Neural progenitor cell (in vitro differentiated cells): Measurements from ENCODE around the gene INSC. TPM values are rescaled to one million over a fixed set of nuclear protein-coding genes. Genes with fewer than 3 reads are reported as not detected.

Source experiments
- DNase-seq: peaks from one replicate; pipeline ENCODE4 v3.0.0-alpha.2; 2016; ENCODE audit warnings: low spot score
- H2AFZ ChIP-seq: fragments of 200-600 bp; sonication (generic); replicated peaks from 2 replicates; pipeline ENCODE4 v1.6.1; 2016; ENCODE audit warnings: antibody characterized with exemption
- H3F3A ChIP-seq: fragments of 200-600 bp; sonication (generic); 2 replicates; pipeline ENCODE4 v1.6.1; 2016; ENCODE audit warnings: antibody characterized with exemption, low read depth
- H3K27ac ChIP-seq: fragments of 200-600 bp; sonication (generic); 2 replicates; pipeline ENCODE4 v1.5.1; 2016; ENCODE audit warnings: mild to moderate bottlenecking
- H3K27me3 ChIP-seq: fragments of 200-600 bp; sonication (generic); 2 replicates; pipeline ENCODE4 v1.6.1; 2016; ENCODE audit warnings: mild to moderate bottlenecking, moderate library complexity
- H3K36me3 ChIP-seq: fragments of 200-600 bp; sonication (generic); 2 replicates; pipeline ENCODE4 v1.5.1; 2016
- H3K4me1 ChIP-seq: fragments of 200-600 bp; sonication (generic); 2 replicates; pipeline ENCODE4 v1.6.1; 2016; ENCODE audit warnings: mixed run types
- H3K4me2 ChIP-seq: fragments of 200-600 bp; sonication (generic); 2 replicates; pipeline ENCODE4 v1.6.1; 2016
- H3K4me3 ChIP-seq: fragments of 200-600 bp; sonication (generic); 2 replicates; pipeline ENCODE4 v1.5.1; 2016
- H3K79me2 ChIP-seq: fragments of 200-600 bp; sonication (generic); 2 replicates; pipeline ENCODE4 v1.6.1; 2016; ENCODE audit warnings: low read depth
- H3K9ac ChIP-seq: fragments of 200-600 bp; sonication (generic); 2 replicates; pipeline ENCODE4 v1.6.1; 2016
- H3K9me3 ChIP-seq: fragments of 200-600 bp; sonication (generic); 2 replicates; pipeline ENCODE4 v1.5.1; 2016; ENCODE audit warnings: low read depth
- H4K20me1 ChIP-seq: fragments of 200-600 bp; sonication (generic); 2 replicates; pipeline ENCODE4 v1.6.1; 2016; ENCODE audit warnings: low read depth
- H3K27ac Mint-ChIP-seq: 3 replicates; pipeline ENCODE4 v1.8.0; 2021; ENCODE audit warnings: mixed read lengths
- H3K27me3 Mint-ChIP-seq: 2 replicates; pipeline ENCODE4 v1.8.0; 2022; ENCODE audit warnings: low read depth, mild to moderate bottlenecking, inconsistent platforms, moderate library complexity, mixed read lengths; ENCODE audit not compliant: insufficient read depth
- H3K36me3 Mint-ChIP-seq: 3 replicates; pipeline ENCODE4 v1.8.0; 2021; ENCODE audit warnings: mixed read lengths
- H3K4me1 Mint-ChIP-seq: 3 replicates; pipeline ENCODE4 v1.8.0; 2021; ENCODE audit warnings: mixed read lengths
- H3K4me3 Mint-ChIP-seq: 3 replicates; pipeline ENCODE4 v1.8.0; 2021; ENCODE audit warnings: mild to moderate bottlenecking, moderate library complexity, mixed read lengths
- H3K9me3 Mint-ChIP-seq: 3 replicates; pipeline ENCODE4 v1.8.0; 2020; ENCODE audit warnings: mixed read lengths
- EZH2 ChIP-seq: fragments of 200-600 bp; sonication (generic); IDR thresholded peaks from 2 replicates; pipeline ENCODE4 v1.6.1; 2017; ENCODE audit warnings: antibody characterized with exemption, mild to moderate bottlenecking, moderate library complexity
- EZH2phosphoT487 ChIP-seq: fragments of 200-600 bp; sonication (generic); IDR thresholded peaks from 2 replicates; pipeline ENCODE4 v1.6.1; 2017; ENCODE audit warnings: antibody characterized with exemption
- total RNA-seq: library from RNA; depleted of rRNA; stranded (reverse); fragments of >200 nt; gene quantifications from 2 replicates; pipeline ENCODE4 v1.2.3, GENCODE V29; 2015; ENCODE audit warnings: low replicate concordance
- TF ChIP-seq, protein P1 (sequence below): fragments of 200-600 bp; sonication (generic); IDR thresholded peaks from 2 replicates; pipeline ENCODE4 v1.5.1; 2017; ENCODE audit warnings: antibody characterized with exemption, mild to moderate bottlenecking

INSC gene
- total RNA-seq, 1 donor from 2014 or later, result 0.09 TPM

DNA sequence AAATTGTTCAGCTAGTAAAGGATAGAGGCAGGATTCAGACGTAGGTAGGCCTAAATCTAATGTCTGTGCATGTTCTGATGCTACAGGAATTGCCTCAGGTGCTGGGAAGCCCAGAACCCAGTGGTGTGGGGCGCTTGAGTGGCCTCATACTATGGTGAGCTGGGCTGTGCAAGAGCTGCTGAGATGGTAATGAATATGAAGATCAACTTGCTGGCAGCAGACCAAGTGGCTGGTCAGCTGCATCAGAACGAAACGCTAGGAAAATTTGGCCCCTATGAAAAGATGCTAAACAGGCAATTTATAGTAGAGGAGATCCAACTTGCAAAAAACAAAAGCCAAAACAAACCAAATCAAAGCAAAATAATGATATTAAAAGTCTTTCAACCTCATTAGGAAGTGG, 102.7 kb downstream of the INSC start:
- Histone ChIP-seq H3K4me1 (no peaks in the 10 kb centered on the region), H3K9ac (no peak overlapping the region), H3K27me3 (no peaks in the 10 kb centered on the region), H3K36me3 (no peaks in the 10 kb centered on the region), H2AFZ (no peak overlapping the region), H3K4me2 (no peak overlapping the region), H4K20me1 (no peaks in the 10 kb centered on the region), H3K79me2 (no peaks in the 10 kb centered on the region), H3F3A (no peaks in the 10 kb centered on the region), H3K27ac (no peak overlapping the region), H3K9me3 (no peaks in the 10 kb centered on the region), H3K4me3 (no peak overlapping the region)
- H3K4me3 Mint-ChIP-seq, result no peak overlapping the region
- no peak for TF ChIP-seq EZH2
- TF ChIP-seq, protein P1, sequence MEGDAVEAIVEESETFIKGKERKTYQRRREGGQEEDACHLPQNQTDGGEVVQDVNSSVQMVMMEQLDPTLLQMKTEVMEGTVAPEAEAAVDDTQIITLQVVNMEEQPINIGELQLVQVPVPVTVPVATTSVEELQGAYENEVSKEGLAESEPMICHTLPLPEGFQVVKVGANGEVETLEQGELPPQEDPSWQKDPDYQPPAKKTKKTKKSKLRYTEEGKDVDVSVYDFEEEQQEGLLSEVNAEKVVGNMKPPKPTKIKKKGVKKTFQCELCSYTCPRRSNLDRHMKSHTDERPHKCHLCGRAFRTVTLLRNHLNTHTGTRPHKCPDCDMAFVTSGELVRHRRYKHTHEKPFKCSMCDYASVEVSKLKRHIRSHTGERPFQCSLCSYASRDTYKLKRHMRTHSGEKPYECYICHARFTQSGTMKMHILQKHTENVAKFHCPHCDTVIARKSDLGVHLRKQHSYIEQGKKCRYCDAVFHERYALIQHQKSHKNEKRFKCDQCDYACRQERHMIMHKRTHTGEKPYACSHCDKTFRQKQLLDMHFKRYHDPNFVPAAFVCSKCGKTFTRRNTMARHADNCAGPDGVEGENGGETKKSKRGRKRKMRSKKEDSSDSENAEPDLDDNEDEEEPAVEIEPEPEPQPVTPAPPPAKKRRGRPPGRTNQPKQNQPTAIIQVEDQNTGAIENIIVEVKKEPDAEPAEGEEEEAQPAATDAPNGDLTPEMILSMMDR, result no peak
- no peak for TF ChIP-seq EZH2phosphoT487
- H3K9me3 Mint-ChIP-seq, result no peaks in the 10 kb centered on the region
- DNase-seq, result no peak
- H3K27me3 Mint-ChIP-seq, result peaks cover 3% of the 10 kb centered on the region
- no peak overlapping the region for H3K27ac Mint-ChIP-seq
- no peaks in the 10 kb centered on the region for H3K36me3 Mint-ChIP-seq
- no peaks in the 10 kb centered on the region for H3K4me1 Mint-ChIP-seq

DNA sequence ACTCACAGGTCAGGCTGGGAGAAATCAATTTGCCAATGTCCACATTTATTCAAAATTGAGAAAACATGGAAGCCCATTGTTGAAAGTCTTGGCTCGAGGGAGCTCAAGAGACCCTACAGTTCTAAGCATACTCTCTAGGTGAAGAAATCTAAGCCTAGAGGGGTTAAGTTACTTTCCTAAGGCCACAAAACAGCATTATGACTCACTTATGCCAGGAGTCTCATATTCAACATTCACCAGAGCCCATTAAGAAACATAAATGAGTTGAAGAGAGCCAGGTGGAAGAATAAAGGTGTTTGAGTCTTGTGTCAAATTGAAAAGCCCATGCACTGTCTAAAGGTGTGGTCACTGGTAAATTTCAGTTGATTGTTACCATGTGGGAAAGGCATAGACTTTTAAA, 108.1 kb downstream of the INSC start:
- no peak overlapping the region for H3K4me3 Mint-ChIP-seq
- no peak for DNase-seq
- TF ChIP-seq EZH2phosphoT487, result no peak
- TF ChIP-seq EZH2, result no peak
- TF ChIP-seq, protein P1, result no peak
- no peak overlapping the region for H3K4me3 ChIP-seq
- H3K4me2 ChIP-seq, result no peak overlapping the region
- H3K27me3 ChIP-seq, result no peaks in the 10 kb centered on the region
- no peaks in the 10 kb centered on the region for H3K9me3 ChIP-seq
- H3K9ac ChIP-seq, result no peak overlapping the region
- no peaks in the 10 kb centered on the region for H3K4me1 ChIP-seq
- H3K27me3 Mint-ChIP-seq, result peaks cover 2% of the 10 kb centered on the region
- H2AFZ ChIP-seq, result no peak overlapping the region
- H3F3A ChIP-seq, result no peaks in the 10 kb centered on the region
- no peaks in the 10 kb centered on the region for H3K4me1 Mint-ChIP-seq
- no peaks in the 10 kb centered on the region for H3K79me2 ChIP-seq
- no peak overlapping the region for H3K27ac Mint-ChIP-seq
- no peaks in the 10 kb centered on the region for H3K36me3 Mint-ChIP-seq
- no peaks in the 10 kb centered on the region for H4K20me1 ChIP-seq
- no peak overlapping the region for H3K27ac ChIP-seq
- no peaks in the 10 kb centered on the region for H3K36me3 ChIP-seq
- H3K9me3 Mint-ChIP-seq, result no peaks in the 10 kb centered on the region

DNA sequence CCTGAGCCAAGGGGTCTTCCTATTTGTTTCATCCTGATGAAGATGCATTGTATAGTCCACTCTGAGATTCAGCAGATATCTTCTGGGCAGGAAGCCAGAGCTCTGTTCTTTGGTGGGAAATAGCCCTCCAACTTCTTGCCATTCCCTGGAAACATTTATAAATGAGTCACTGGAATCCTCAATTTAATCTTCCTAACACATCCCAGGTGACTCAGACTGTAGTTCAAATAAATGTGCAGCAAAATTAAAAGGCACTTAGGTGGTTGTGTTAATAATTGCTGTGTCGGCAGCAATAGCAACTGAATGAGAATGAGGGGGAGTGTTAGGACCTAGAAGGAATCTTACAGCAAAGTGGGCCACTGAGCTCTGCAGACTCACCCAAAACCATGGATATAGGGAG, 108.6 kb downstream of the INSC start:
- Histone ChIP-seq H3K9ac (no peak overlapping the region), H3K36me3 (no peaks in the 10 kb centered on the region), H3K4me2 (no peak overlapping the region), H3K27me3 (no peaks in the 10 kb centered on the region), H2AFZ (no peak overlapping the region), H3K9me3 (no peaks in the 10 kb centered on the region), H3K4me1 (peaks cover 1% of the 10 kb centered on the region), H3K79me2 (no peaks in the 10 kb centered on the region), H3K27ac (no peak overlapping the region), H4K20me1 (no peaks in the 10 kb centered on the region), H3F3A (no peaks in the 10 kb centered on the region), H3K4me3 (no peak overlapping the region)
- no peaks in the 10 kb centered on the region for H3K4me1 Mint-ChIP-seq
- no peaks in the 10 kb centered on the region for H3K9me3 Mint-ChIP-seq
- H3K27ac Mint-ChIP-seq, result no peak overlapping the region
- no peaks in the 10 kb centered on the region for H3K36me3 Mint-ChIP-seq
- TF ChIP-seq, protein P1, result no peak
- TF ChIP-seq EZH2phosphoT487 (no peak), EZH2 (no peak)
- no peak overlapping the region for H3K4me3 Mint-ChIP-seq
- H3K27me3 Mint-ChIP-seq, result peaks cover 2% of the 10 kb centered on the region
- DNase-seq, result no peak

DNA sequence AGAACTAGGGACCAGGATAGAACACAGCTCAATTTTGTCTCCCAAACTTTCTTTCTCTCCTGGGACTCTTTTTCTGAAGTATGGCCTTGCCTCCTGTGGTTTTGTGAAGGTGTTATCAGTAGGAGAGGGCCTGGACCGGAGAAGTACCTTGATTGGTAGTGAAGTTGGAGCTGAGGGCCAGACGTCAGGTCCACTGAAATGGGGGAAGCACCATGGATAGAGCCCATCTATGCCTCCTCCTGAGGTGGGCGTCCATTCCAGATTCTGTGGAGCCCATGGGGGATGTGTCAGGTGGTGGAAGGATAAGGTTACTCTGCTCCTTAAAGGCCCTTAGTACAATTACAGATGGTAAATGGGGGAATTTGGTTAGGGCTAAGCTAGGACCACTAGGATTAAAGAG, 109.7 kb downstream of the INSC start:
- peaks cover 3% of the 10 kb centered on the region for H3K4me1 ChIP-seq
- no peaks in the 10 kb centered on the region for H3K79me2 ChIP-seq
- no peaks in the 10 kb centered on the region for H3K27me3 ChIP-seq
- no peaks in the 10 kb centered on the region for H3F3A ChIP-seq
- Mint-ChIP-seq H3K9me3 (no peaks in the 10 kb centered on the region), H3K27me3 (peaks cover 2% of the 10 kb centered on the region), H3K4me1 (no peaks in the 10 kb centered on the region), H3K27ac (no peak overlapping the region), H3K4me3 (no peak overlapping the region), H3K36me3 (no peaks in the 10 kb centered on the region)
- DNase-seq, result no peak
- H3K36me3 ChIP-seq, result no peaks in the 10 kb centered on the region
- H4K20me1 ChIP-seq, result no peaks in the 10 kb centered on the region
- H3K4me3 ChIP-seq, result no peak overlapping the region
- no peak overlapping the region for H2AFZ ChIP-seq
- TF ChIP-seq EZH2phosphoT487 (no peak), EZH2 (no peak)
- TF ChIP-seq, protein P1, result no peak
- no peak overlapping the region for H3K4me2 ChIP-seq
- H3K27ac ChIP-seq, result no peak overlapping the region
- H3K9ac ChIP-seq, result no peak overlapping the region
- no peaks in the 10 kb centered on the region for H3K9me3 ChIP-seq
